GM19452 (cell line): ENCODE measurements around the gene RENBP.

Experiments
- ATAC-seq: cut with Tn5 transposase; IDR thresholded peaks from one replicate; pipeline ENCODE4 v1.9.1; 2021; ENCODE audit not compliant: unreplicated experiment

Gene RENBP

DNA sequence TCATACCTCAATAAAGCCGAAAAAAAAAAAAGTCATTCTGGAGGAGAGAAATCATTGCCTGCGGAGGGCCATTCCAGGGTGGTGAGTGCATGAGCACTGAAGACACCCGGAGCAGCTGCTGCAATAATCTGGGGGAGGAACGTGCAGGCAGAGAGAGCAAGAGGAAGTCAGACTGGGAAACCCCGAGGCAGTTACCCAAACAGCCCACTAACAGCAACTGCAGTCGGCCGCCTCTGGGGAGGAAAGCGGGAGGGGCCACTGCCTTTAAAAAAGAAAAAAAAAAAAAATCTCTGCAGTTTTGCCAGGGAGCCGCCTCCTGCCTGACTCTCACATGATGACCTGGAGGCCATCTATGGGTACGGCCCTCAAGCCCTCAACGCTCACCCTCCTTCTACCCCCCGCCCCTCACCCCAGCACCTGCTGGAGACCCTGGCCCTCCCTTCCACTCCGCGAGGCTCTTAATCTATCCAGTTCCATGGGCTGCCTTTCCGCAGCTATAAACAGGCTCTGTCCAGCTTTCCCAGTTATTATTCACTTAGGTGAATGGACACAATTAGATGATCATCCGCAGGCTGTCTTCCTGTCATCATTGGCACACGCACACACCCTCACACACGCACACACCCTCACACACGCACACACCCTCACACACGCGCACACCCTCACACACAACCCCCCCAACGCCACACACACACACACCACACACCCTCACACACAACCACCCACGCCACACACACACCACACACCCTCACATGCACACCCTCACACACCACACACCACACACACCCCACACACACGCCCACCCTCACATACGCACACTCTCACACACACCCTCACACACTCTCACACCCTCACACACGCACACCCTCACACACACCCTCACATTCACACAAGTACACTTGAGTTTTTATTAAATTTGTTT lies 43.4 kb downstream of the RENBP start:
- ATAC-seq = peak; percentile 85

DNA sequence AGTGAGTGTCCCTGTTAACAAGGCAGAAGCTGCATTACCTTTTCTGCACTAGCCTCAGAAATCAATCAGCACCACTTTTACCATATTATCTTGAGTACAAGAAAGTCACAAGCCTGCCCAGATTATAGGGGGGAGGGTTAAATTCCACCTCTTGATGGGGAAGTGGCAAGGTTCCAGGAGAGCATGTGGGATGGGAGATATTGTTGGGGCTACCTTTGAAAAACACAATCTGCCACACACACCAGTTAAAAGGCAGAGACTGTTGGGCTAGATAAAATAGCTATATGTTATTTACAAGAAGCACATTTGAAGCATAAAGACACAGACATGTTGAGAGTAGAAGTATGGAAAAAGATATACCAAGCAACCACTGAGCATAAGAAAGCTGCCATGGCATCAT lies 46.5 kb downstream of the RENBP start:
- ATAC-seq = no peak

DNA sequence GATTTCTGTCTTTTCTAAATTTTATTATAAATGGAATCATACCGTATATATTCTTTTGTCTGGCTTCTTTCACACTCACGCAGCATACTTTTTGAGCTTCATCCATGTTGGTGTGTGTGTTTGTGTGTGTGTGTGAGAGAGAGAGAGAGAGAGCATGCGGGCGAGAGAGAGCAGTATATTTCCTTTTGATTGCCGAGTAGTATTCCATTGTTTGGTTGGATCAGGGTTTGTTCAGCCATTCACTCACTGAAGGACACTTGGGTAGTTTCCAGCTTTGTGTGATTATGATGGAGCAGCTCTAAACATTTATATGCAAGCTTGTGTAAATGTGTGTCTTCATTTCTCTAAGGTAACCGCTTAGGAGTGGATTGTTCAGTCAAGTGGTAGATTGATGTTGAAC lies 55.3 kb downstream of the RENBP start:
- no peak for ATAC-seq

DNA sequence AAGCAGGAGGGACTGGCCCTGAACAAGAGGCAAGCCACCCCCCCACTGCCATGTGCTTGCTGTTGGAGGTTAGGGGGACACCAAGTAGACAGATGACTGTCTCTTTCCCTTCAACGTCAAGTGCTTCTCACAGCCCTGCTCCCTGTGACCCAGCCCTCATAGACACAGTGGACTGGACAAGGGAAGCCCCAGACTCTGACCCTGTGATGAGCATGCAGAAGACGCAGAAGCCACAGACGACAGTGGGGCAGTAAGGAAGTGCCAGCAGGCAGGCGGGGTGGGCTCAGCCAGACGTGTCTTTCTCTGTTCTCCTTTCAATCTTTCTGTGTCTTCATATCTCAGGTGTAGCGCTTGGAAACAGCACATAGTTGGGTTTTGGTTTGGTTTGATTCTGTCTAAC lies 56.1 kb downstream of the RENBP start:
- no peak for ATAC-seq

DNA sequence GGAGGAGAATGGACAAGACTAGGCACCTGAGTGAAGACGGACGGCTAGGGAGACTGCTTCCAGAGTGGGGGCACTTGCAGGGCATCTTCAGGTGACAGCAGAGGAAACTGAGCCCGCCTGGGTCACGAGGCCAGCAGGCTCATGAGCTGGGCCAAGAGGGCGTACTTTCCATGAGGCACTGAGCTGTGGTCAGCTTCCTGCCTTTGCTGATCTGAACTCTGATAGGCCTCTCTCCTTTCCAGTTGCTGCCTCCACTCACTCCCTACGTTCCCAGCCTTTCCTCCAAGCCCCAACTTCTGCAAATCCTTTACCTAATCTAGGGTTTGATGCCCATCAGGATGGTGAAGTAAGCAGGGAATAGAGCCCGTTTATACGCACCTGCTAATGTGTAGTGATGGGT lies 57.1 kb downstream of the RENBP start:
- ATAC-seq = no peak

DNA sequence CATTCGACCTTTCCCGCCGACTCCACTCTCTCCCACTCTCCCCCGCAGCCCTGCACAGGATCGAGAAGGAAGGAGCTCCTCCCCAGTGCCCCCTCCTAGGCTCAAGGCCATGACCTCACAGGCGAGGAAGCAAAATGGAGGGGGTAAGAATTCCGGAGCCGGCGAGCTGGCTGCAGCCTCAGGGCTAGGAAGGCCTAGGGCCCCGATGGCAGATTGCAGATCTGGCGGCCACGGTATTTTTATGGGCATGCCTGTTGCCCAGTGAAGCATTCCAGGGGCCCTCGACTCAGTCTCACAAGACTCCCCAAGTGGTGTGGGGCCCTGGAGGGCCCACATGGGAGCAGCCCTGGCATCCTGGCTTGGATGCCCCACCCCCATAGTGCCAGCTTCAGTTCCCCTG lies 57.5 kb downstream of the RENBP start:
- no peak for ATAC-seq

DNA sequence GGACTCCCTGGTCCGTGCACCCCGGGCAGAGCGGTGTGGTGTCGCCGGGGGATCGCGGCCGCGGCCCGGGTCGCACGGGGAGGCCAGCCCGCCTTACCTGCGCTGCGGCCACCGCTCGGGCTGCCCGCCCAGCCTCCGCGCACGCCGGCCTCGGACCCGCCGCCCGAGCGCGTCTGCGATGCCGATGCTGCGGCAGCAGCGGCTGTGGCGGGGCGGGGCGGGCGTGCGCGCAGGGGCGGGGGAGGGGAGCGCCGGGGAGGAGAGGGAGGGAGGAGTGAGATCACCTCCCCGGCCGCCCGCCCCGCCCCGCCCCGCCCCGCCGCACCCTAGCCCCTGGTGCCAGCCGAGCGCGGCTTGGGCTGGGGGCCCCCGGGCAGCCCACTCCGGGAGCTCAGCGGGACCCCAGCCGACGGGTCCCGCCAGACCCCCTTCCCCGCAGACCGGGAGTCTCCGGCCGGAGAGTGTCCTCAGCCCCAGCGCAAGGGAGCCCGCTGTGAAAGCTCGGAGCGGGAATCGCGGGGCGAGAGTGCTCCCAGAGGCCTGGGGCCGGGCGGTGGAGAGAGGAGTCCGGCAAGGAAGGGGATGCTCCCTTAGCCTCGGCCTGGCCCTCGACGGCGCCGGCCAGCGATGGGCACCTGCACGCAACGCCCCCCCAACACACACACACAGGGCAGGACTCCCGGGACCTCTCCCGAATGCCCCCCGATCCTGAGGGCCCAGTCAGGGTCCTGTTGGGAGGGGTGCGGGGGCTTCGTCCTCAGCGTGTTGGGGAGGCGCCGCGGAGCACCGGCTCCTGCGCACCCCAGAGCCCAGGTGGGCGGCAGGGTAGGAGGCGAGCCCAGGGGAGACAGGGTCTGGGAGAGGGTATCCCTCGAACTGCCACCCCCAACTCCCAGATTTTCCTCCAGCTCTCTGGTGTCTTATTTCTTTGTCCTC lies 58.2 kb downstream of the RENBP start, which contains the start of gene L1CAM:
TSS of gene L1CAM (minus strand) at position 206 of the 936 bp plus-strand sequence. CDS start 10,337 bp downstream, outside the sequence.
- no peak for ATAC-seq
